ENCODE results near the gene NFKB1.

DNA sequence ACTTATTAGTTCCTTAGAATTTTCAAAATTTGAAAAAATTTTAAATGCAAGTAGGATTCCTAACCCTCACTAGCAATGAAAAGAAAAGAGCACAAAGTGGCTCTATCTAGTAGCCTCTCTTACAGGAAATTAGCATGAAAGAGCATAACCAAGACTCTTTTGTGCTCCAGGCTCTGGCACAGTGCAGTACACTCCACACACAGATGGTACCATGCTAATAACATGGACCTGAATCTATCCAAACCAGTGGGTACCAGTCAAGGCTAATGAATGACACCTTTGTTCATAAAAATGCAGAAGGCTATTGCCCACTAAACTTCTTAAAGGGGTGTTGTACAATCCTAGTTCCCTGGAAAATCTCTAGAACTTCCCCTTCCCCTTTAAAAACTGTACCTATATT lies 140.6 kb downstream of the NFKB1 start:
- TF ChIP-seq, protein P1, sequence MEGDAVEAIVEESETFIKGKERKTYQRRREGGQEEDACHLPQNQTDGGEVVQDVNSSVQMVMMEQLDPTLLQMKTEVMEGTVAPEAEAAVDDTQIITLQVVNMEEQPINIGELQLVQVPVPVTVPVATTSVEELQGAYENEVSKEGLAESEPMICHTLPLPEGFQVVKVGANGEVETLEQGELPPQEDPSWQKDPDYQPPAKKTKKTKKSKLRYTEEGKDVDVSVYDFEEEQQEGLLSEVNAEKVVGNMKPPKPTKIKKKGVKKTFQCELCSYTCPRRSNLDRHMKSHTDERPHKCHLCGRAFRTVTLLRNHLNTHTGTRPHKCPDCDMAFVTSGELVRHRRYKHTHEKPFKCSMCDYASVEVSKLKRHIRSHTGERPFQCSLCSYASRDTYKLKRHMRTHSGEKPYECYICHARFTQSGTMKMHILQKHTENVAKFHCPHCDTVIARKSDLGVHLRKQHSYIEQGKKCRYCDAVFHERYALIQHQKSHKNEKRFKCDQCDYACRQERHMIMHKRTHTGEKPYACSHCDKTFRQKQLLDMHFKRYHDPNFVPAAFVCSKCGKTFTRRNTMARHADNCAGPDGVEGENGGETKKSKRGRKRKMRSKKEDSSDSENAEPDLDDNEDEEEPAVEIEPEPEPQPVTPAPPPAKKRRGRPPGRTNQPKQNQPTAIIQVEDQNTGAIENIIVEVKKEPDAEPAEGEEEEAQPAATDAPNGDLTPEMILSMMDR (IDR thresholded peaks at IDR 0.05; ENCODE audit: insufficient read depth, low read length, poor library complexity, severe bottlenecking), result no peak
- TF ChIP-seq EZH2phosphoT487 (conservative IDR thresholded peaks at IDR 0.05; ENCODE audit: low read length), result no peak

All from SU-DHL-6 (cell line).